ENCODE results near the gene COLQ. TPM values are rescaled to one million over a fixed set of nuclear protein-coding genes. Genes with fewer than 3 reads are reported as not detected.
"Not testable (repeated sequence)": the region's sequence is repeated elsewhere in the genome, so short reads cannot be mapped to it uniquely, and the experiment has no call there.

Gene COLQ
- total RNA-seq, 4 donors from 2014 or later = 0.81 to 3.1 (median 2.8) TPM

GRCh38 chr3:15490158-15490557 is 31.3 kb downstream of the COLQ start:
- WGBS, 2 donors = 91 to 99% methylated on average over 2 of the region's 2 CpGs
- Histone ChIP-seq H3K4me1 (no peaks in the 10 kb centered on the region), H3K27ac (no peak overlapping the region), H3K36me3 (no peaks in the 10 kb centered on the region), H3K4me3 (replicated peaks in 1 of 3) (no peak overlapping the region), H3K9me3 (no peaks in the 10 kb centered on the region), H3K27me3 (no peaks in the 10 kb centered on the region)
- DNase-seq = no peak
- no peak for TF ChIP-seq CTCF (IDR thresholded peaks at IDR 0.05)
- no peak for TF ChIP-seq POLR2A (IDR thresholded peaks at IDR 0.05)
- intact Hi-C loops (cut with DNase I) = no loop called here

- intact Hi-C loops (cut with DNase I) = no loop called here
- WGBS, 2 donors = 92% methylated on average over 9 of the region's 9 CpGs
- no peaks in the 10 kb centered on the region for H3K4me1 ChIP-seq
Observed at GRCh38 chr3:15488002-15488401, 33.5 kb downstream of the COLQ start.

GRCh38 chr3:15486979-15487378 is 34.5 kb downstream of the COLQ start:
- TF ChIP-seq POLR2A (IDR thresholded peaks at IDR 0.05) = no peak
- TF ChIP-seq CTCF (IDR thresholded peaks at IDR 0.05) = no peak
- Histone ChIP-seq H3K4me1 (no peaks in the 10 kb centered on the region), H3K36me3 (no peaks in the 10 kb centered on the region), H3K27me3 (no peaks in the 10 kb centered on the region), H3K9me3 (no peaks in the 10 kb centered on the region), H3K4me3 (replicated peaks in 1 of 3) (no peak overlapping the region), H3K27ac (no peak overlapping the region)
- DNase-seq = no peak
- intact Hi-C loops (cut with DNase I) = no loop called here
- 90 to 93% methylated on average over 4 of the region's 4 CpGs for WGBS, 2 donors

More at GRCh38 chr3:15488002-15488401, 33.5 kb downstream of the COLQ start:
- Histone ChIP-seq H3K36me3 (no peaks in the 10 kb centered on the region), H3K4me3 (replicated peaks in 1 of 3) (no peak overlapping the region), H3K27me3 (no peaks in the 10 kb centered on the region), H3K27ac (no peak overlapping the region), H3K9me3 (no peaks in the 10 kb centered on the region)
- TF ChIP-seq POLR2A (IDR thresholded peaks at IDR 0.05) (no peak), CTCF (IDR thresholded peaks at IDR 0.05) (no peak)
- DNase-seq = no peak

- Histone ChIP-seq H3K4me1 (no peaks in the 10 kb centered on the region), H3K9me3 (no peaks in the 10 kb centered on the region), H3K27ac (no peak overlapping the region), H3K36me3 (no peaks in the 10 kb centered on the region), H3K4me3 (replicated peaks in 1 of 3) (no peak overlapping the region), H3K27me3 (no peaks in the 10 kb centered on the region)
- WGBS, 2 donors = 88 to 94% methylated on average over 2 of the region's 2 CpGs
- DNase-seq = no peak
- TF ChIP-seq POLR2A (IDR thresholded peaks at IDR 0.05) (no peak), CTCF (IDR thresholded peaks at IDR 0.05) (no peak)
- intact Hi-C loops (cut with DNase I) = no loop called here
Observed at GRCh38 chr3:15486020-15486419, 35.5 kb downstream of the COLQ start.

- WGBS, 2 donors = 95 to 96% methylated on average over 6 of the region's 6 CpGs
- H3K36me3 ChIP-seq; H3K9me3 ChIP-seq; H3K4me1 ChIP-seq; H3K4me3 ChIP-seq (replicated peaks in 1 of 3); intact Hi-C loops (cut with DNase I); H3K27ac ChIP-seq; H3K27me3 ChIP-seq; DNase-seq: not testable (repeated sequence)
Observed at GRCh38 chr3:15484551-15484950, 37.0 kb downstream of the COLQ start.
